Right lobe of liver (tissue), 6 donors: ENCODE measurements around the gene TEN1. TPM values are rescaled to one million over a fixed set of nuclear protein-coding genes. Genes with fewer than 3 reads are reported as not detected.

ENCODE experiments used
- ATAC-seq, 4 donors: fragments of 200-7000 bp; cut with Tn5 transposase; one replicate each; pipeline ENCODE4 v1.9.1; 2020; ENCODE audit warnings: mild to moderate bottlenecking in 4 of 4, moderate library complexity in 4 of 4
- DNase-seq, 3 donors: peaks; one replicate each; pipeline ENCODE4 v3.0.0-alpha.2; 2020
- H3K27ac ChIP-seq, 3 donors: fragments of 200-600 bp; one replicate each; pipeline ENCODE4 v1.8.0; 2022
- H3K27me3 ChIP-seq, 2 donors: fragments of 200-600 bp; one replicate each; pipeline ENCODE4 v1.8.0; 2022
- H3K36me3 ChIP-seq, 4 donors: fragments of 200-600 bp; sonication (generic) in 1 of 4; one replicate each; pipeline versions ENCODE4 v1.5.1 to v1.8.0; 2017 to 2022; ENCODE audit warnings: control low read depth in 1 of 4
- H3K4me1 ChIP-seq, 4 donors: fragments of 200-600 bp; sonication (generic) in 1 of 4; one replicate each; pipeline versions ENCODE4 v1.5.1 to v1.8.0; 2017 to 2022; ENCODE audit warnings: control low read depth in 1 of 4
- H3K4me3 ChIP-seq, 3 donors: fragments of 200-600 bp; one replicate each; pipeline ENCODE4 v1.8.0; 2022
- H3K9me3 ChIP-seq, 4 donors: fragments of 200-600 bp; sonication (generic) in 1 of 4; one replicate each; pipeline versions ENCODE4 v1.5.1 to v1.8.0; 2017 to 2022; ENCODE audit warnings: control low read depth in 1 of 4
- POLR2A ChIP-seq: fragments of 450-650 bp; IDR thresholded peaks from one replicate; pipeline ENCODE4 v1.6.1; 2017; ENCODE audit warnings: antibody characterized with exemption, mild to moderate bottlenecking
- WGBS: methylation state at CpG from one replicate; pipeline ENCODE4 v1.1.6; 2018; ENCODE audit warnings: low coverage, low lambda C conversion rate; ENCODE audit not compliant: insufficient coverage; ENCODE audit errors: missing lambda C conversion rate; 5-methylcytosine and 5-hydroxymethylcytosine counted together
- intact Hi-C, 2 donors: fragments of 100-400 bp; cut with DNase I; formaldehyde crosslinking; loops; one replicate each; pipeline versions ENCODE4 v1.11.2 to v1.14.1; 2022
- total RNA-seq, 6 experiments: library from RNA; depleted of rRNA in 2 of 6; stranded (reverse); fragments of >200 nt in 2 of 6; fragmentation: NEBNext Ultra II Directional in 3 of 6; extraction: Animal tissue kit (Norgen Biotek cat#: 25700) in 3 of 6; gene quantifications; one replicate each; pipeline versions ENCODE4 v1.1.0 to v1.2.4, GENCODE V29; 2016 to 2023
- TF ChIP-seq, protein P1 (sequence below), 4 donors: fragments of 200-600 bp in 3 of 4; fragments of 450-650 bp in 1 of 4; IDR thresholded peaks; one replicate each; pipeline versions ENCODE4 v1.5.1 to v1.8.0; 2016 to 2022; ENCODE audit warnings: antibody characterized with exemption in 4 of 4, mild to moderate bottlenecking in 2 of 4
- donor health status: DM: no; HTN: yes; CAD: no.
- donor health status: DM: no; HTN: no; CAD: no.
- donor health status: DM: no; HTN: no; CAD: no.
- donor health status: DM: no; HTN: yes; CAD: no.
- donor health status: DM: no; HTN: yes; CAD: no.

The TEN1 gene
- total RNA-seq, 6 experiments from 2014 or later, result 6.9 to 25.2 (median 14.1) TPM

DNA sequence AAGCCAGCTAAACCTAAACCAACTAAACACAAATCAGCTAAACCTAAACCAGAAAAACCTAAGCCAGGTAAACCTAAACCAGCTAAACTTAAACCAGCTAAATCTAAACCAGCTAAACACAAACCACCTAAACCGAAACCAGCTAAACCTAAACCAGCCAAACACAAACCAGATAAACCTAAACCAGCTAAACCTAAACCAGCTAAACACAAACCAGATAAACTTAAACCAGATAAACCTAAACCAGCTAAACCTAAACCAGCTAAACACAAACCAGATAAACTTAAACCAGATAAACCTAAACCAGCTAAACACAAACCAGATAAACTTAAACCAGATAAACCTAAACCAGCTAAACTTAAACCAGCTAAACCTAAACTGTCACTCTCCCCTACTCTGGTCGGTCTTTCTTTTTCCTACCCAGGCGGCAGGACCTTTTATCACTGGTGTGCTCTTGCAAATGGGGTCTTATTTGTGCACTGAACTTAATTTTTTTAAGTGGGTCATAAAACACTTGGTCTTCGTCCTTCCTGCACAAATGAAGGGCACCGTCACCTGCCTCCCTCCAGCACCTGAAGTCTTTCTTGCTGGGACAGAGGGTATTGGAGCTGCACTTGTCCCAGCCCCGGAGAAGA is 40.9 kb downstream of the TEN1 start:
- intact Hi-C loops, result loop anchor here in 1 of 2 donors (10.0 kb wide), 1 partner anchor 265 kb away; no protein-coding TSS in a partner anchor
- H3K27me3 ChIP-seq, result no peaks in the 10 kb centered on the region
- DNase-seq (no peak), ATAC-seq (no peak)
- TF ChIP-seq, protein P1, sequence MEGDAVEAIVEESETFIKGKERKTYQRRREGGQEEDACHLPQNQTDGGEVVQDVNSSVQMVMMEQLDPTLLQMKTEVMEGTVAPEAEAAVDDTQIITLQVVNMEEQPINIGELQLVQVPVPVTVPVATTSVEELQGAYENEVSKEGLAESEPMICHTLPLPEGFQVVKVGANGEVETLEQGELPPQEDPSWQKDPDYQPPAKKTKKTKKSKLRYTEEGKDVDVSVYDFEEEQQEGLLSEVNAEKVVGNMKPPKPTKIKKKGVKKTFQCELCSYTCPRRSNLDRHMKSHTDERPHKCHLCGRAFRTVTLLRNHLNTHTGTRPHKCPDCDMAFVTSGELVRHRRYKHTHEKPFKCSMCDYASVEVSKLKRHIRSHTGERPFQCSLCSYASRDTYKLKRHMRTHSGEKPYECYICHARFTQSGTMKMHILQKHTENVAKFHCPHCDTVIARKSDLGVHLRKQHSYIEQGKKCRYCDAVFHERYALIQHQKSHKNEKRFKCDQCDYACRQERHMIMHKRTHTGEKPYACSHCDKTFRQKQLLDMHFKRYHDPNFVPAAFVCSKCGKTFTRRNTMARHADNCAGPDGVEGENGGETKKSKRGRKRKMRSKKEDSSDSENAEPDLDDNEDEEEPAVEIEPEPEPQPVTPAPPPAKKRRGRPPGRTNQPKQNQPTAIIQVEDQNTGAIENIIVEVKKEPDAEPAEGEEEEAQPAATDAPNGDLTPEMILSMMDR (IDR thresholded peaks at IDR 0.05), result no peak
- no peak for TF ChIP-seq POLR2A
- no peak overlapping the region for H3K27ac ChIP-seq
- H3K4me3 ChIP-seq, result no peak overlapping the region
- no peaks in the 10 kb centered on the region for H3K36me3 ChIP-seq
- no peaks in the 10 kb centered on the region for H3K9me3 ChIP-seq
- 80% methylated on average over 6 of the region's 6 CpGs for WGBS
- no peaks in the 10 kb centered on the region for H3K4me1 ChIP-seq

- Histone ChIP-seq H3K9me3 (no peaks in the 10 kb centered on the region), H3K4me3 (no peak overlapping the region), H3K4me1 (no peaks in the 10 kb centered on the region), H3K27ac (no peak overlapping the region), H3K27me3 (no peaks in the 10 kb centered on the region), H3K36me3 (no peaks in the 10 kb centered on the region)
- 40% methylated on average over 1 of the region's 24 CpGs for WGBS
- ATAC-seq (no peak), DNase-seq (no peak)
- intact Hi-C loops, result no loop called here
- TF ChIP-seq POLR2A, result no peak
- TF ChIP-seq, protein P1 (IDR thresholded peaks at IDR 0.05), result no peak
Measured at GRCh38 chr17:76022285-76022684, 43.2 kb downstream of the TEN1 start.

GRCh38 chr17:76022973-76023899 is 44.2 kb downstream of the TEN1 start:
- DNase-seq, result no peak
- Histone ChIP-seq H3K27me3 (no peaks in the 10 kb centered on the region), H3K4me1 (no peaks in the 10 kb centered on the region), H3K27ac (no peak overlapping the region), H3K4me3 (no peak overlapping the region), H3K36me3 (no peaks in the 10 kb centered on the region), H3K9me3 (no peaks in the 10 kb centered on the region)
- no peak for ATAC-seq
- intact Hi-C loops, result no loop called here
- TF ChIP-seq, protein P1 (IDR thresholded peaks at IDR 0.05), result no peak
- TF ChIP-seq POLR2A, result no peak
- WGBS, result 93% methylated on average over 4 of the region's 28 CpGs

- DNase-seq, result no peak
- no peak for ATAC-seq
- intact Hi-C loops, result no loop called here
Measured at GRCh38 chr17:76023900-76024237, 44.8 kb downstream of the TEN1 start.

More at GRCh38 chr17:76023900-76024237, 44.8 kb downstream of the TEN1 start:
- no peaks in the 10 kb centered on the region for H3K36me3 ChIP-seq
- H3K9me3 ChIP-seq, result no peaks in the 10 kb centered on the region
- no peaks in the 10 kb centered on the region for H3K4me1 ChIP-seq
- no peaks in the 10 kb centered on the region for H3K27me3 ChIP-seq
- H3K4me3 ChIP-seq, result no peak overlapping the region
- 100% methylated on average over 1 of the region's 9 CpGs for WGBS
- no peak overlapping the region for H3K27ac ChIP-seq
- TF ChIP-seq POLR2A, result no peak
- TF ChIP-seq, protein P1 (IDR thresholded peaks at IDR 0.05), result no peak
